AG04449 (cell line): Measurements from ENCODE around the gene MAD1L1.

ENCODE experiments used
- CTCF ChIA-PET: fragments of 350-600 bp; formaldehyde crosslinking; extraction: SDS; loops from one replicate; lab custom pipeline; 2021; ENCODE audit warnings: antibody characterized with exemption; lab: Yijun Ruan, JAX
- POLR2A ChIA-PET: fragments of 400-600, 350-600 bp; formaldehyde crosslinking; extraction: SDS; loops from one replicate; lab custom pipeline; 2020; ENCODE audit warnings: antibody characterized with exemption, inconsistent platforms; lab: Yijun Ruan, JAX
- DNase-seq: peaks from one replicate; pipeline ENCODE4 v3.0.0-alpha.2; 2010; ENCODE audit warnings: low read depth, low spot score
- H3K4me3 ChIP-seq: 2 replicates; pipeline ENCODE4 v1.5.1; 2011; ENCODE audit warnings: low read depth, mild to moderate bottlenecking, control low read depth, low read length
- TF ChIP-seq, protein P1 (sequence below): IDR thresholded peaks from one replicate; pipeline ENCODE4 v1.5.1; 2011; ENCODE audit warnings: mild to moderate bottlenecking, moderate library complexity, low read length, control low read depth, inconsistent platforms; ENCODE audit not compliant: insufficient read depth; ENCODE audit errors: missing control alignments

MAD1L1 gene

DNA sequence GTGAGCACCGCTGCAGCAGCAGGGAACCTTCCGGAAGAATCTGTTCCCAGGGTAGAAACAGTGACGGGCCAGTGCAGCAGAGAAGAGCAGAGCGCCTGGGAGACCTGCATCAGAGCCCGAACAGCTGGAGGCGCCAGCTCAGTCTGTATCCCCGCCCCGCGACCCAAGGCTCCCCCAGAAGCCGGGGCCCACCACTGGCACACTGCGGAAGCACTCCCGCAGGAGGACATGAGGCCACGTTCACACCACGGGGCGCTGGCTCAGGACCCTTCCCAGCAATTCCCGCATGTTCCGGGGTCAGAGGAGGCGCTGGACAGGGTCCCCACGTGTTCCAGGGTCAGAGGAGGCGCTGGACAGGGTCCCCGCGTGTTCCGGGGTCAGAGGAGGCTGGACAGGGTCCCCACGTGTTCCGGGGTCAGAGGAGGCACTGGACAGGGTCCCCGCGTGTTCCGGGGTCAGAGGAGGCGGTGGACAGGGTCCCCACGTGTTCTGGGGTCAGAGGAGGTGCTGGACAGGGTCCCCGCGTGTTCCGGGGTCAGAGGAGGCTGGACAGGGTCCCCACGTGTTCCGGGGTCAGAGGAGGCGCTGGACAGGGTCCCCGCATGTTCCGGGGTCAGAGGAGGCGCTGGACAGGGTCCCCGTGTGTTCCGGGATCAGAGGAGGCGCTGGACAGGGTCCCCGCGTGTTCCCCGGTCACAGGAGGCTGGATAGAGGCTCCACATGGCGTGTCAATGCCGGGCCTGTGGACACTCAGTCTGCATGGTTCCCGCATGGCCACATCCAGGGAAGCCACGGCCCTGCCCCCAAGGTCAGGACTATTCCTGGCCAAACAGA, 117.6 kb downstream of the MAD1L1 start:
- ChIA-PET POLR2A (no interaction called here), CTCF (no interaction called here)
- DNase-seq, result no peak
- TF ChIP-seq, protein P1, sequence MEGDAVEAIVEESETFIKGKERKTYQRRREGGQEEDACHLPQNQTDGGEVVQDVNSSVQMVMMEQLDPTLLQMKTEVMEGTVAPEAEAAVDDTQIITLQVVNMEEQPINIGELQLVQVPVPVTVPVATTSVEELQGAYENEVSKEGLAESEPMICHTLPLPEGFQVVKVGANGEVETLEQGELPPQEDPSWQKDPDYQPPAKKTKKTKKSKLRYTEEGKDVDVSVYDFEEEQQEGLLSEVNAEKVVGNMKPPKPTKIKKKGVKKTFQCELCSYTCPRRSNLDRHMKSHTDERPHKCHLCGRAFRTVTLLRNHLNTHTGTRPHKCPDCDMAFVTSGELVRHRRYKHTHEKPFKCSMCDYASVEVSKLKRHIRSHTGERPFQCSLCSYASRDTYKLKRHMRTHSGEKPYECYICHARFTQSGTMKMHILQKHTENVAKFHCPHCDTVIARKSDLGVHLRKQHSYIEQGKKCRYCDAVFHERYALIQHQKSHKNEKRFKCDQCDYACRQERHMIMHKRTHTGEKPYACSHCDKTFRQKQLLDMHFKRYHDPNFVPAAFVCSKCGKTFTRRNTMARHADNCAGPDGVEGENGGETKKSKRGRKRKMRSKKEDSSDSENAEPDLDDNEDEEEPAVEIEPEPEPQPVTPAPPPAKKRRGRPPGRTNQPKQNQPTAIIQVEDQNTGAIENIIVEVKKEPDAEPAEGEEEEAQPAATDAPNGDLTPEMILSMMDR, result no peak
- no peak overlapping the region for H3K4me3 ChIP-seq

DNA sequence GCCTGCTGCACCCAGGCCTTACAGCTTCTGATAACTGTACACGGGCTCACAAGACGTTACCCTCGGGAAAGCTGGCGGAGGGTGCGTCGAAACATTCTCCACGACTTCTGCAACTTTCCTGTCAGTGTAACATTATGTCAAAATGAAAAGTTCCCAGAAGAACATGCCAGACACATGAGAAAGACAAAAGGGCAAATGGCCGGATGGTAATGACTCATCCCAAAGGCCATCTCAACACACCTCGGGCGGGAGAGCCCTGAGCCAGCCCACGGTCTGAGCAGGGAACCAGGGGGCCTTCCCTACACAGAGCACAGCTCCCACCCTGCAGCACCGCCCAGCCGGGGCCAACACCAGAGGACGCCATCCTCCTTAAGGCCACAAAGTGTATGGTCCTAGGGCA, 118.7 kb downstream of the MAD1L1 start:
- TF ChIP-seq, protein P1, result no peak
- CTCF ChIA-PET, result interaction anchor here (1.0 to 2.1 kb wide), 2 partner anchors 10 to 81 kb away, joined by 3 to 10 read pairs; no protein-coding TSS in a partner anchor
- H3K4me3 ChIP-seq, result no peak overlapping the region
- POLR2A ChIA-PET, result no interaction called here
- DNase-seq, result no peak

GRCh38 chr7:2112261-2113198, 120.2 kb downstream of the MAD1L1 start:
- no peak overlapping the region for H3K4me3 ChIP-seq
- no peak for DNase-seq
- TF ChIP-seq, protein P1, result no peak
- ChIA-PET CTCF (interaction anchor here (2.1 kb wide), 1 partner anchor 8 kb away, joined by 10 read pairs; no protein-coding TSS in a partner anchor), POLR2A (no interaction called here)

GRCh38 chr7:2111568-2111967, 121.2 kb downstream of the MAD1L1 start:
- no peak for DNase-seq
- TF ChIP-seq, protein P1, result no peak
- CTCF ChIA-PET, result interaction anchor here (0.6 to 1.1 kb wide), 4 partner anchors 11 to 448 kb away, joined by 3 read pairs; no protein-coding TSS in a partner anchor
- POLR2A ChIA-PET, result no interaction called here
- no peak overlapping the region; the same call in 1 of the 2 replicates for H3K4me3 ChIP-seq

DNA sequence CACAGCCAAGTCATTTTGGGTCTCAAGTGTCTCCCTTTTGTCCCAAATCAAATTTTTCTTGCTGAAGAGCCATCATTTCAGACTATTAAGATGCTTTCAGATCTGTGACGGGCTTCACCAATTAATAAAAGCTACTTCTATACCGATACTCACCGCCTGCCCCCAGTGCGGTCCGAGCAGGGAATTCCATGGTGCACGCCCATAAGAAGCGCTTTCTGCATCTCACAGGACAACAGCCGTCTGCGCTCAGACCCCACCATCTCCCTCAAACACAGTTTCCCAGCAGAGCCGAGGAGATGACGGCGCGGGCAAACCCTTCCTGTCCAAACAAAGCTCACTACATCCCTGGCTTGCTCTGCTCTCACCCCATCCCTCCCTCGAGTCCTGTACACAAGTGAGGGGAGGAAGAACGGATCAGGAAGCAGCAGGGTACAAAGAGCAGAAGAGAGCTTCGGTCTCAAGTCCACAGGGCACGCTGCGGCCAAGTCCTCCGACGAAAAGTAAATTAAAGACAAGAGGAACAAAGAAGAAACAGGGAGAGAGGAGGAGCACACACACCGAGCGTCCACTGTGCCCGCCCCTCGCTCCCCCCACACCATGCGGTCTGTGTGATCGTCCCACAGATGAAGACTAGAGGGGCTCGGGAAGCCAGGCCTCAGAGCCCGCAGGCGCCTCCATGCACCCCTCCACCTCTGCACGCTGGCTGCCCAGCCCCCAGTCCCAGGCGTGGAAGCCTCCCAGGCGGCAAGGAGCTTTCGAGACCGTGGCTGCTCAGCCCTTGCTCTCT, 121.9 kb downstream of the MAD1L1 start:
- ChIA-PET POLR2A (no interaction called here), CTCF (interaction anchor here (0.6 to 1.1 kb wide), 5 partner anchors 10 to 447 kb away, joined by 3 read pairs; no protein-coding TSS in a partner anchor)
- peak overlapping the region; percentile 27 for H3K4me3 ChIP-seq
- DNase-seq, result no peak
- TF ChIP-seq, protein P1, result no peak
